Measurements from ENCODE around the gene NKX6-1. TPM values are rescaled to one million over a fixed set of nuclear protein-coding genes. Genes with fewer than 3 reads are reported as not detected.

NKX6-1 gene
- polyA plus RNA-seq, 3 donors, result not detected

GRCh38 chr4:84499624-84499982 is 511 bp upstream of the NKX6-1 start:
- TF ChIP-seq CTCF (IDR thresholded peaks at IDR 0.05), result no peak
- peaks cover 49% of the 10 kb centered on the region for H3K4me1 Mint-ChIP-seq
- peak overlapping the region in 2 of 3 experiments; percentile 21 to 75 for H3K4me3 ChIP-seq (replicated peaks in 1 of 3; ENCODE audit: low read depth in 2 of 3, low read length in 3 of 3)
- H3K27ac ChIP-seq (ENCODE audit: low read depth in 1 of 2, low read length in 2 of 2), result no peak overlapping the region
- peak overlapping the region; percentile 77 for H3K4me2 ChIP-seq (replicated peaks; ENCODE audit: extremely low read depth, low read length, poor library complexity, severe bottlenecking)
- H3K9ac ChIP-seq (ENCODE audit: insufficient read depth, low read length, poor library complexity, severe bottlenecking), result no peak overlapping the region
- H3K27me3 ChIP-seq (ENCODE audit: control insufficient read depth in 2 of 2, insufficient read depth in 2 of 2, low read length in 2 of 2), result peaks cover 87 to 98% of the 10 kb centered on the region in 2 donors
- DNase-seq, result no peak
- WGBS (ENCODE audit: insufficient coverage), result no CpG with 5 or more reads among the region's 11 CpGs
- peak overlapping the region; percentile 68 for H2AFZ ChIP-seq (ENCODE audit: insufficient read depth, low read depth, low read length, poor library complexity, severe bottlenecking)
- H3K27me3 Mint-ChIP-seq (ENCODE audit: low read depth in 3 of 3), result peaks cover 91 to 99% (median 96%) of the 10 kb centered on the region in 3 donors
- peak overlapping the region; percentile 82 to 96 for H3K4me3 Mint-ChIP-seq
- H3K27ac Mint-ChIP-seq, result no peak overlapping the region
- H3K79me2 ChIP-seq (ENCODE audit: insufficient read depth, low read length), result no peaks in the 10 kb centered on the region
- intact Hi-C loops (cut with micrococcal nuclease), result no loop called here
- peaks cover 23 to 71% of the 10 kb centered on the region in 2 donors for H3K9me3 ChIP-seq (replicated peaks in 1 of 2; ENCODE audit: control insufficient read depth in 1 of 2, insufficient read depth in 1 of 2, low read length in 2 of 2)
- peaks cover 12 to 34% of the 10 kb centered on the region in 2 donors for H3K36me3 Mint-ChIP-seq
- peaks cover 36 to 41% of the 10 kb centered on the region in 2 donors for H3K4me1 ChIP-seq (ENCODE audit: control insufficient read depth in 1 of 2, insufficient read depth in 2 of 2, low read length in 2 of 2)
- H3K36me3 ChIP-seq (replicated peaks in 1 of 2; ENCODE audit: control insufficient read depth in 1 of 2, insufficient read depth in 2 of 2, low read length in 2 of 2), result no peaks in the 10 kb centered on the region
- H3K9me3 Mint-ChIP-seq, result peaks cover 0 to 65% (median 57%) of the 10 kb centered on the region in 7 donors
- no peaks in the 10 kb centered on the region for H4K20me1 ChIP-seq (ENCODE audit: insufficient read depth, low read length)

GRCh38 chr4:84498203-84498934 is 723 bp downstream of the NKX6-1 start:
- Mint-ChIP-seq H3K36me3 (peaks cover 15 to 34% of the 10 kb centered on the region in 2 donors), H3K4me1 (peaks cover 53% of the 10 kb centered on the region), H3K4me3 (peak overlapping the region; percentile 82 to 96), H3K27ac (no peak overlapping the region), H3K9me3 (peaks cover 0 to 68% (median 58%) of the 10 kb centered on the region in 7 donors), H3K27me3 (ENCODE audit: low read depth in 3 of 3) (peaks cover 93 to 99% (median 96%) of the 10 kb centered on the region in 3 donors)
- peaks cover 41 to 46% of the 10 kb centered on the region in 2 donors for H3K4me1 ChIP-seq (ENCODE audit: control insufficient read depth in 1 of 2, insufficient read depth in 2 of 2, low read length in 2 of 2)
- peaks cover 86 to 98% of the 10 kb centered on the region in 2 donors for H3K27me3 ChIP-seq (ENCODE audit: control insufficient read depth in 2 of 2, insufficient read depth in 2 of 2, low read length in 2 of 2)
- no peak overlapping the region for H3K27ac ChIP-seq (ENCODE audit: low read depth in 1 of 2, low read length in 2 of 2)
- no peak overlapping the region for H3K9ac ChIP-seq (ENCODE audit: insufficient read depth, low read length, poor library complexity, severe bottlenecking)
- intact Hi-C loops (cut with micrococcal nuclease), result no loop called here
- DNase-seq, result peak in 2 of 3 donors; percentile 18 to 20
- H3K4me2 ChIP-seq (replicated peaks; ENCODE audit: extremely low read depth, low read length, poor library complexity, severe bottlenecking), result peak overlapping the region; percentile 77
- no peak for TF ChIP-seq CTCF (IDR thresholded peaks at IDR 0.05)
- H3K79me2 ChIP-seq (ENCODE audit: insufficient read depth, low read length), result no peaks in the 10 kb centered on the region
- peak overlapping the region; percentile 68 for H2AFZ ChIP-seq (ENCODE audit: insufficient read depth, low read depth, low read length, poor library complexity, severe bottlenecking)
- H4K20me1 ChIP-seq (ENCODE audit: insufficient read depth, low read length), result no peaks in the 10 kb centered on the region
- peak overlapping the region; percentile 16 to 75 (median 21) for H3K4me3 ChIP-seq (replicated peaks in 1 of 3; ENCODE audit: low read depth in 2 of 3, low read length in 3 of 3)
- H3K9me3 ChIP-seq (replicated peaks in 1 of 2; ENCODE audit: control insufficient read depth in 1 of 2, insufficient read depth in 1 of 2, low read length in 2 of 2), result peaks cover 23 to 75% of the 10 kb centered on the region in 2 donors
- WGBS (ENCODE audit: insufficient coverage), result under 1% methylated on average over 54 of the region's 63 CpGs
- no peaks in the 10 kb centered on the region for H3K36me3 ChIP-seq (replicated peaks in 1 of 2; ENCODE audit: control insufficient read depth in 1 of 2, insufficient read depth in 2 of 2, low read length in 2 of 2)
